K562 (cell line): Measurements from ENCODE around the gene MEIS1. TPM values are rescaled to one million over a fixed set of nuclear protein-coding genes. Genes with fewer than 3 reads are reported as not detected.

ENCODE experiments used
- ATAC-seq: fragments of 200-7000 bp; cut with Tn5 transposase; 3 replicates; pipeline ENCODE4 v1.9.1; 2020; ENCODE audit warnings: moderate library complexity
- BruUV-seq: library from RNA; stranded (reverse); fragments of 400-500 nt; replicated peaks from 2 replicates; lab custom pipeline; 2021; lab: Mats Ljungman, UMichigan
- CTCF ChIA-PET: fragments of 300-600 bp; formaldehyde crosslinking; extraction: SDS; loops from one replicate; lab custom pipeline; 2021; ENCODE audit warnings: low intra/inter-chr PET ratio; lab: Yijun Ruan, JAX
- POLR2A ChIA-PET: fragments of 300-600, 350-650 bp; sonication (Branson Sonifier 250); formaldehyde crosslinking; extraction: SDS; loops from one replicate; lab custom pipeline; 2021; ENCODE audit warnings: antibody characterized with exemption, inconsistent platforms; lab: Yijun Ruan, JAX
- DNase-seq, 4 experiments: peaks; one replicate each; pipeline versions ENCODE4 v3.0.0 to v3.0.0-alpha.2; 2011 to 2018; ENCODE audit warnings: low spot score in 3 of 4, mixed read lengths in 3 of 4; ENCODE audit errors: extremely low read depth in 1 of 4
- FAIRE-seq: peaks from 2 replicates; lab custom pipeline; 2011; peaks lifted over from hg19 to GRCh38; lab: Jason Lieb, UNC
- H2AFZ ChIP-seq: 2 replicates; pipeline ENCODE4 v1.6.0; 2011; ENCODE audit warnings: low read depth, low read length, control low read depth, inconsistent platforms
- H3K27ac ChIP-seq: fragments of 200-600 bp; 3 replicates; pipeline ENCODE4 v1.8.0; 2011; ENCODE audit warnings: low read depth, mild to moderate bottlenecking, control low read depth, inconsistent platforms, low read length, moderate library complexity, mixed read lengths; ENCODE audit errors: extremely low read depth
- H3K27me3 ChIP-seq, 2 experiments: fragments of 300-600 bp in 1 of 2; 2 replicates in 1 of 2; 3 replicates in 1 of 2; pipeline versions ENCODE4 v1.6.0 to v1.8.0; 2011; ENCODE audit warnings: inconsistent platforms in 2 of 2, low read length in 2 of 2, mild to moderate bottlenecking in 1 of 2, mixed read lengths in 1 of 2, moderate library complexity in 1 of 2; ENCODE audit not compliant: control insufficient read depth in 2 of 2, insufficient read depth in 2 of 2
- H3K36me3 ChIP-seq: fragments of 300-600 bp; 3 replicates; pipeline ENCODE4 v1.8.0; 2011; ENCODE audit warnings: mild to moderate bottlenecking, low read length, inconsistent platforms; ENCODE audit not compliant: control insufficient read depth, insufficient read depth
- H3K4me1 ChIP-seq, 2 experiments: fragments of 200-600 bp in 1 of 2; replicated peaks in 1 of 2; 2 replicates in 1 of 2; 3 replicates in 1 of 2; pipeline versions ENCODE4 v1.5.1 to v1.8.0; 2011; ENCODE audit warnings: inconsistent platforms in 2 of 2, low read length in 2 of 2, mild to moderate bottlenecking in 1 of 2, mixed read lengths in 1 of 2, moderate library complexity in 1 of 2; ENCODE audit not compliant: control insufficient read depth in 2 of 2, insufficient read depth in 2 of 2
- H3K4me2 ChIP-seq: 2 replicates; pipeline ENCODE4 v1.6.1; 2011; ENCODE audit warnings: low read length, control low read depth, inconsistent platforms, mixed read lengths; ENCODE audit not compliant: insufficient read depth
- H3K4me3 ChIP-seq: fragments of 200-600 bp; sonication (generic), shearing (Covaris generic); 2 replicates; pipeline ENCODE4 v1.5.1; 2016; ENCODE audit warnings: control low read depth, inconsistent platforms
- H3K79me2 ChIP-seq: fragments of 200-600 bp; 3 replicates; pipeline ENCODE4 v1.8.0; 2011; ENCODE audit warnings: low read length, inconsistent platforms; ENCODE audit not compliant: control insufficient read depth, insufficient read depth
- H3K9ac ChIP-seq, 2 experiments: 2 replicates each; pipeline versions ENCODE4 v1.6.0 to v1.6.1; 2011; ENCODE audit warnings: low read depth in 2 of 2, low read length in 2 of 2, control low read depth in 1 of 2, inconsistent platforms in 1 of 2, mild to moderate bottlenecking in 1 of 2, mixed read lengths in 1 of 2; ENCODE audit not compliant: insufficient read depth in 1 of 2
- H3K9me1 ChIP-seq: one replicate; pipeline ENCODE4 v1.6.0; 2011; ENCODE audit warnings: inconsistent platforms, mild to moderate bottlenecking, low read length, moderate library complexity; ENCODE audit not compliant: control insufficient read depth, insufficient read depth
- H3K9me3 ChIP-seq: replicated peaks from 2 replicates; pipeline ENCODE4 v1.5.1; 2011; ENCODE audit warnings: low read depth, low read length, inconsistent platforms; ENCODE audit not compliant: control insufficient read depth, insufficient read depth
- H4K20me1 ChIP-seq: replicated peaks from 2 replicates; pipeline ENCODE4 v1.6.1; 2011; ENCODE audit warnings: low read length, inconsistent platforms, mixed read lengths; ENCODE audit not compliant: control insufficient read depth, insufficient read depth
- BMI1 ChIP-seq: fragments of 150-350 bp; IDR thresholded peaks from 2 replicates; pipeline ENCODE4 v1.6.1; 2014; ENCODE audit warnings: low read length
- ELF2 ChIP-seq: fragments of 250-450 bp; sonication (Bioruptor Pico); IDR thresholded peaks from 2 replicates; pipeline ENCODE4 v1.5.0; 2021; ENCODE audit warnings: mild to moderate bottlenecking
- FUS ChIP-seq: fragments of 200-400 bp; formaldehyde crosslinking; optimal IDR thresholded peaks from 2 replicates; pipeline ENCODE3; 2017; ENCODE audit warnings: low read depth, low read length
- GTF2E2 ChIP-seq: fragments of 200-800 bp; sonication (Bioruptor generic); IDR thresholded peaks from 2 replicates; pipeline ENCODE4 v1.6.1; 2016; ENCODE audit warnings: missing genetic modification characterization, missing compliant biosample characterization
- KDM2B ChIP-seq: fragments of 250-450 bp; sonication (Bioruptor Pico); IDR thresholded peaks from 2 replicates; pipeline ENCODE4 v1.8.0; 2021; ENCODE audit warnings: mild to moderate bottlenecking, moderate library complexity
- POLR3A ChIP-seq: IDR thresholded peaks from 2 replicates; pipeline ENCODE4 v1.6.1; 2011; ENCODE audit warnings: borderline replicate concordance, mild to moderate bottlenecking, moderate library complexity; ENCODE audit not compliant: insufficient read length, insufficient read depth; ENCODE audit errors: extremely low read depth
- TAF1 ChIP-seq: IDR thresholded peaks from 2 replicates; pipeline ENCODE4 v1.6.1; 2011; ENCODE audit warnings: mild to moderate bottlenecking, low read length, moderate library complexity; ENCODE audit not compliant: insufficient read depth, control insufficient read depth, severe bottlenecking; ENCODE audit errors: extremely low read depth
- TCF7 ChIP-seq: sonication (generic); IDR thresholded peaks from 2 replicates; pipeline ENCODE4 v1.6.1; 2016; ENCODE audit warnings: antibody characterized with exemption, borderline replicate concordance
- ZBTB8A ChIP-seq: fragments of 450-650 bp; IDR thresholded peaks from 2 replicates; pipeline ENCODE4 v1.6.1; 2018; ENCODE audit warnings: mild to moderate bottlenecking, moderate library complexity; ENCODE audit not compliant: partially characterized antibody
- ZNF507 ChIP-seq: conservative IDR thresholded peaks from 2 replicates; pipeline ENCODE4 v1.6.1; 2017; ENCODE audit warnings: missing genetic modification characterization, missing compliant biosample characterization
- ZNF583 ChIP-seq: fragments of 250-450 bp; sonication (Bioruptor Pico); IDR thresholded peaks from 2 replicates; pipeline ENCODE4 v1.4.0; 2020
- ZNF696 ChIP-seq: fragments of 250-450 bp; sonication (Bioruptor Pico); conservative IDR thresholded peaks from 2 replicates; pipeline ENCODE4 v1.4.0; 2020; ENCODE audit warnings: mild to moderate bottlenecking, moderate library complexity
- ZNF785 ChIP-seq: fragments of 250-450 bp; sonication (Bioruptor Pico); IDR thresholded peaks from 2 replicates; pipeline ENCODE4 v1.4.0; 2020; ENCODE audit warnings: mild to moderate bottlenecking
- WGBS: fragments of 100-300 bp; shearing (Covaris generic); methylation state at CpG from one replicate; pipeline ENCODE4 v1.1.6; 2016; ENCODE audit warnings: low coverage, mixed read lengths; ENCODE audit not compliant: insufficient coverage; ENCODE audit errors: missing lambda C conversion rate; 5-methylcytosine and 5-hydroxymethylcytosine counted together
- in situ Hi-C: fragments of 300-500 bp; cut with MboI; formaldehyde crosslinking; loops from 4 replicates; pipeline ENCODE4 v1.15.0; 2018; ENCODE audit warnings: inconsistent platforms, mixed read lengths
- intact Hi-C: fragments of 100-400 bp; cut with micrococcal nuclease; formaldehyde crosslinking; loops from 2 replicates; pipeline ENCODE4 v1.14.2; 2022
- polyA plus RNA-seq, 8 experiments: library from polyadenylated mRNA; depleted of rRNA in 4 of 8; stranded (reverse) in 5 of 8; unstranded in 3 of 8; fragments of >200 nt; fragmentation: Nextera tagmentation in 2 of 8; fragmentation: Illumina TruSeq in 1 of 8; extraction: Ambion mirVana in 2 of 8; extraction: Trizol in 1 of 8; gene quantifications; 2 replicates each; pipeline versions ENCODE4 v1.2.1 to v1.2.3, GENCODE V29; 2011 to 2014; ENCODE audit warnings: inconsistent platforms in 1 of 8, missing spikeins in 1 of 8
- total RNA-seq, 7 experiments: library from RNA; depleted of rRNA in 6 of 7; stranded (reverse); fragments of >200 nt in 6 of 7; fragmentation: Illumina TruSeq in 2 of 7; extraction: Trizol in 2 of 7; gene quantifications; 2 replicates each; pipeline versions ENCODE4 v1.2.1 to v1.2.3, GENCODE V29; 2011 to 2021; ENCODE audit warnings: low replicate concordance in 1 of 7
- TF ChIP-seq, protein P1 (sequence below): sonication (generic); formaldehyde crosslinking; IDR thresholded peaks from 2 replicates; pipeline ENCODE4 v1.8.1; 2023; ENCODE audit warnings: mild to moderate bottlenecking, missing genetic modification reagents
- TF ChIP-seq, protein P2 (sequence below), 2 experiments: IDR thresholded peaks in 1 of 2; conservative IDR thresholded peaks in 1 of 2; 2 replicates each; pipeline ENCODE4 v1.6.1; 2016; ENCODE audit warnings: low read depth in 2 of 2, mild to moderate bottlenecking in 1 of 2, missing compliant biosample characterization in 1 of 2, missing genetic modification characterization in 1 of 2, moderate library complexity in 1 of 2
- TF ChIP-seq, protein P3 (sequence below), 2 experiments: fragments of 450-650 bp; conservative IDR thresholded peaks; 2 replicates each; pipeline ENCODE4 v1.6.1; 2017; ENCODE audit warnings: mild to moderate bottlenecking in 2 of 2, moderate library complexity in 2 of 2

MEIS1 gene
- total and polyA plus RNA-seq, 9 of the 15 experiments (the other 6 are each of a cell fraction or from before 2014, with no cell fraction given) = 2.3 to 9.0 (median 5.9) TPM

DNA sequence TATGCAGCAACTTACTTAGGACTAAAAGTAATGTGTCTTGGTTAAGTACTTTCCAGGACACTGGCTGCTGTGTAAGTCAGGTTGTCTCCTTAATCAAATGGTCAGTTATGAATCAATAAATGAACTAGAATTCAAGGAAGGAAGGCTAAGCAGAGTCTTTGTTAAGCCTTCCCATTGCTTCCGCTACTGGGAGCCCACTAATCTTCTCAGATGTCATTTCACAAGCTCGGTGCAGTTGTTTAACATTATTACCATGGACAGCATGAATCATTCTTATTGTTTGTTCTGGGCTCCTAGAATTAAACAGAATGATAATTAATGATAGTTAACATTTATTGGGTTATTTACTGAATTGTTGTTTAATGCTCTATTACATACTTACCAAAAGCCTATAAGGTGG, 26.0 kb upstream of the MEIS1 start:
- Histone ChIP-seq H3K4me3 (no peak overlapping the region), H3K36me3 (no peaks in the 10 kb centered on the region), H3K9me1 (no peaks in the 10 kb centered on the region), H2AFZ (no peak overlapping the region), H3K4me1 (no peaks in the 10 kb centered on the region; a peak in 1 of 5 replicates), H3K9me3 (no peaks in the 10 kb centered on the region), H4K20me1 (no peaks in the 10 kb centered on the region), H3K9ac (no peak overlapping the region), H3K27ac (no peak overlapping the region), H3K4me2 (no peak overlapping the region), H3K79me2 (no peaks in the 10 kb centered on the region), H3K27me3 (no peaks in the 10 kb centered on the region)
- 0% methylated on average over 2 of the region's 2 CpGs for WGBS
- FAIRE-seq (no peak), ATAC-seq (no peak), DNase-seq (no peak)
- CTCF ChIA-PET = no interaction called here
- intact Hi-C loops (no loop called here), in situ Hi-C loops (no loop called here)
- TF ChIP-seq, protein P1, sequence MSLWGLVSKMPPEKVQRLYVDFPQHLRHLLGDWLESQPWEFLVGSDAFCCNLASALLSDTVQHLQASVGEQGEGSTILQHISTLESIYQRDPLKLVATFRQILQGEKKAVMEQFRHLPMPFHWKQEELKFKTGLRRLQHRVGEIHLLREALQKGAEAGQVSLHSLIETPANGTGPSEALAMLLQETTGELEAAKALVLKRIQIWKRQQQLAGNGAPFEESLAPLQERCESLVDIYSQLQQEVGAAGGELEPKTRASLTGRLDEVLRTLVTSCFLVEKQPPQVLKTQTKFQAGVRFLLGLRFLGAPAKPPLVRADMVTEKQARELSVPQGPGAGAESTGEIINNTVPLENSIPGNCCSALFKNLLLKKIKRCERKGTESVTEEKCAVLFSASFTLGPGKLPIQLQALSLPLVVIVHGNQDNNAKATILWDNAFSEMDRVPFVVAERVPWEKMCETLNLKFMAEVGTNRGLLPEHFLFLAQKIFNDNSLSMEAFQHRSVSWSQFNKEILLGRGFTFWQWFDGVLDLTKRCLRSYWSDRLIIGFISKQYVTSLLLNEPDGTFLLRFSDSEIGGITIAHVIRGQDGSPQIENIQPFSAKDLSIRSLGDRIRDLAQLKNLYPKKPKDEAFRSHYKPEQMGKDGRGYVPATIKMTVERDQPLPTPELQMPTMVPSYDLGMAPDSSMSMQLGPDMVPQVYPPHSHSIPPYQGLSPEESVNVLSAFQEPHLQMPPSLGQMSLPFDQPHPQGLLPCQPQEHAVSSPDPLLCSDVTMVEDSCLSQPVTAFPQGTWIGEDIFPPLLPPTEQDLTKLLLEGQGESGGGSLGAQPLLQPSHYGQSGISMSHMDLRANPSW (CRISPR knock-in tag) = no peak
- TF ChIP-seq, protein P2, sequence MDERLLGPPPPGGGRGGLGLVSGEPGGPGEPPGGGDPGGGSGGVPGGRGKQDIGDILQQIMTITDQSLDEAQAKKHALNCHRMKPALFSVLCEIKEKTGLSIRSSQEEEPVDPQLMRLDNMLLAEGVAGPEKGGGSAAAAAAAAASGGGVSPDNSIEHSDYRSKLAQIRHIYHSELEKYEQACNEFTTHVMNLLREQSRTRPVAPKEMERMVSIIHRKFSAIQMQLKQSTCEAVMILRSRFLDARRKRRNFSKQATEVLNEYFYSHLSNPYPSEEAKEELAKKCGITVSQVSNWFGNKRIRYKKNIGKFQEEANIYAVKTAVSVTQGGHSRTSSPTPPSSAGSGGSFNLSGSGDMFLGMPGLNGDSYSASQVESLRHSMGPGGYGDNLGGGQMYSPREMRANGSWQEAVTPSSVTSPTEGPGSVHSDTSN (CRISPR knock-in tag; IDR thresholded peaks at IDR 0.05; ENCODE audit: low read depth) = no peak
- TF ChIP-seq, protein P2 (tag; conservative IDR thresholded peaks at IDR 0.05; ENCODE audit: low read depth) = no peak
- TF ChIP-seq GTF2E2 (tag) (no peak), BMI1 (no peak), POLR3A (no peak), ZNF507 (tag) (no peak), ZNF583 (CRISPR knock-in tag) (no peak), FUS (no peak), TCF7 (no peak), KDM2B (no peak), ELF2 (no peak), ZBTB8A (no peak), TAF1 (no peak), ZNF785 (CRISPR knock-in tag) (no peak), ZNF696 (CRISPR knock-in tag) (no peak)
- TF ChIP-seq, protein P3, sequence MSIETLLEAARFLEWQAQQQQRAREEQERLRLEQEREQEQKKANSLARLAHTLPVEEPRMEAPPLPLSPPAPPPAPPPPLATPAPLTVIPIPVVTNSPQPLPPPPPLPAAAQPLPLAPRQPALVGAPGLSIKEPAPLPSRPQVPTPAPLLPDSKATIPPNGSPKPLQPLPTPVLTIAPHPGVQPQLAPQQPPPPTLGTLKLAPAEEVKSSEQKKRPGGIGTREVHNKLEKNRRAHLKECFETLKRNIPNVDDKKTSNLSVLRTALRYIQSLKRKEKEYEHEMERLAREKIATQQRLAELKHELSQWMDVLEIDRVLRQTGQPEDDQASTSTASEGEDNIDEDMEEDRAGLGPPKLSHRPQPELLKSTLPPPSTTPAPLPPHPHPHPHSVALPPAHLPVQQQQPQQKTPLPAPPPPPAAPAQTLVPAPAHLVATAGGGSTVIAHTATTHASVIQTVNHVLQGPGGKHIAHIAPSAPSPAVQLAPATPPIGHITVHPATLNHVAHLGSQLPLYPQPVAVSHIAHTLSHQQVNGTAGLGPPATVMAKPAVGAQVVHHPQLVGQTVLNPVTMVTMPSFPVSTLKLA (conservative IDR thresholded peaks at IDR 0.05) = no peak
- POLR2A ChIA-PET = no interaction called here
- no TSS peak for BruUV-seq
